GM18861 (cell line): ENCODE measurements around the gene ZNF775.
A peak's percentile ranks its signal among the peaks of the same experiment; 100 is the strongest.

Experiments used
- ATAC-seq: cut with Tn5 transposase; IDR thresholded peaks from one replicate; pipeline ENCODE4 v1.9.1; 2021; ENCODE audit not compliant: unreplicated experiment

Gene ZNF775

GRCh38 chr7:150368096-150368883, 10.8 kb upstream of the ZNF775 start, which contains the start of gene REPIN1:
TSS of gene REPIN1 (plus strand) at chr7:150368822. CDS start at chr7:150369712, 890 bp downstream.
- ATAC-seq = peak; percentile 35

GRCh38 chr7:150368884-150369747, 10.0 kb upstream of the ZNF775 start:
- ATAC-seq = peak; percentile 36

- no peak for ATAC-seq
These were observed 9.2 kb upstream of the ZNF775 start for GRCh38 chr7:150369748-150370501.

- ATAC-seq = no peak
These were observed 8.5 kb upstream of the ZNF775 start for GRCh38 chr7:150370612-150371071.

- ATAC-seq = no peak
These were observed 7.8 kb upstream of the ZNF775 start for GRCh38 chr7:150371131-150371995.

- ATAC-seq = no peak
These were observed 7.2 kb upstream of the ZNF775 start for GRCh38 chr7:150371996-150372270.

- ATAC-seq = no peak
These were observed 6.7 kb upstream of the ZNF775 start for GRCh38 chr7:150372271-150373048.

- no peak for ATAC-seq
These were observed 5.9 kb upstream of the ZNF775 start for GRCh38 chr7:150373049-150373801.

- no peak for ATAC-seq
These were observed 5.1 kb upstream of the ZNF775 start for GRCh38 chr7:150374026-150374425.

- ATAC-seq = no peak
These were observed 4.7 kb upstream of the ZNF775 start for GRCh38 chr7:150374472-150374871.

GRCh38 chr7:150375662-150376521, 3.2 kb upstream of the ZNF775 start:
- ATAC-seq = peak; percentile 32

- ATAC-seq = no peak
These were observed 2.6 kb upstream of the ZNF775 start for GRCh38 chr7:150376560-150376959.

GRCh38 chr7:150377196-150377595, 1.9 kb upstream of the ZNF775 start:
- no peak for ATAC-seq

GRCh38 chr7:150377635-150378034, 1.5 kb upstream of the ZNF775 start:
- ATAC-seq = no peak

GRCh38 chr7:150378115-150378852, 846 bp upstream of the ZNF775 start:
- ATAC-seq = peak; percentile 19

- no peak for ATAC-seq
These were observed 580 bp downstream of the ZNF775 start for GRCh38 chr7:150379441-150380379.
